H1 (cell line): ENCODE data around the gene RXFP4. TPM values are rescaled to one million over a fixed set of nuclear protein-coding genes. Genes with fewer than 3 reads are reported as not detected.

Experiments
- CTCF ChIA-PET: fragments of 300-600 bp; sonication (Branson Sonifier 250); formaldehyde crosslinking; loops from one replicate; lab custom pipeline; 2021; ENCODE audit not compliant: partially characterized antibody; lab: Charles Lee
- POLR2A ChIA-PET: fragments of 300-600 bp; sonication (Branson Sonifier 250); formaldehyde crosslinking; loops from one replicate; lab custom pipeline; 2021; ENCODE audit warnings: inconsistent platforms; ENCODE audit not compliant: partially characterized antibody; lab: Charles Lee
- DNase-seq, 2 experiments: peaks; one replicate each; pipeline versions ENCODE4 v3.0.0 to v3.0.0-alpha.2; 2010 to 2022; ENCODE audit warnings: low spot score in 2 of 2, low read depth in 1 of 2, mixed read lengths in 1 of 2
- FAIRE-seq: peaks from 2 replicates; lab custom pipeline; 2011; peaks lifted over from hg19 to GRCh38; lab: Jason Lieb, UNC
- H2AFZ ChIP-seq: 2 replicates; pipeline ENCODE4 v1.8.1; 2012; ENCODE audit warnings: low read length, inconsistent platforms
- H2AK5ac ChIP-seq: 2 replicates; pipeline ENCODE4 v1.6.1; 2013; ENCODE audit warnings: low read depth, low read length
- H2BK120ac ChIP-seq: replicated peaks from 2 replicates; pipeline ENCODE3; 2013; ENCODE audit warnings: low read depth, low read length, inconsistent platforms
- H2BK12ac ChIP-seq: 2 replicates; pipeline ENCODE4 v1.6.1; 2013; ENCODE audit warnings: low read depth, low read length
- H2BK15ac ChIP-seq: 2 replicates; pipeline ENCODE4 v1.6.1; 2013; ENCODE audit warnings: low read length
- H2BK20ac ChIP-seq: 2 replicates; pipeline ENCODE4 v1.6.1; 2013; ENCODE audit warnings: low read length
- H2BK5ac ChIP-seq: 2 replicates; pipeline ENCODE4 v1.6.1; 2013; ENCODE audit warnings: low read depth, low read length
- H3K14ac ChIP-seq: 2 replicates; pipeline ENCODE4 v1.6.1; 2013; ENCODE audit warnings: inconsistent platforms; ENCODE audit not compliant: insufficient read length
- H3K18ac ChIP-seq: 2 replicates; pipeline ENCODE4 v1.6.1; 2013; ENCODE audit warnings: low read length; ENCODE audit errors: extremely low read depth
- H3K23ac ChIP-seq: 2 replicates; pipeline ENCODE4 v1.6.1; 2013; ENCODE audit warnings: inconsistent platforms; ENCODE audit not compliant: insufficient read length
- H3K23me2 ChIP-seq: 2 replicates; pipeline ENCODE4 v1.6.1; 2013; ENCODE audit warnings: low read depth, low read length
- H3K27ac ChIP-seq: 2 replicates; pipeline ENCODE4 v1.6.1; 2011; ENCODE audit warnings: low read depth, low read length, inconsistent platforms
- H3K27me3 ChIP-seq, 4 experiments: replicated peaks in 1 of 4; 1 replicate in 1 of 4; 2 replicates in 3 of 4; pipeline versions ENCODE4 v1.6.1 to v1.8.1; 2011 to 2013; ENCODE audit warnings: low read length in 3 of 4, mild to moderate bottlenecking in 3 of 4, inconsistent platforms in 2 of 4, mixed read lengths in 2 of 4, moderate library complexity in 1 of 4; ENCODE audit not compliant: control insufficient read depth in 3 of 4, insufficient read depth in 3 of 4; ENCODE audit errors: extremely low read depth in 1 of 4
- H3K36me3 ChIP-seq, 4 experiments: 2 replicates each; pipeline versions ENCODE4 v1.6.1 to v1.8.1; 2011 to 2013; ENCODE audit warnings: mild to moderate bottlenecking in 4 of 4, low read length in 3 of 4, moderate library complexity in 2 of 4, control low read depth in 1 of 4, inconsistent platforms in 1 of 4; ENCODE audit not compliant: insufficient read depth in 4 of 4, control insufficient read depth in 2 of 4
- H3K4ac ChIP-seq: replicated peaks from 2 replicates; pipeline ENCODE3; 2013; ENCODE audit warnings: low read length, low read depth, mixed read lengths, inconsistent platforms; ENCODE audit not compliant: insufficient read length
- H3K4me1 ChIP-seq, 4 experiments: replicated peaks in 1 of 4; 1 replicate in 1 of 4; 2 replicates in 3 of 4; pipeline versions ENCODE4 v1.6.1 to v1.8.1; 2011 to 2013; ENCODE audit warnings: low read length in 3 of 4, inconsistent platforms in 2 of 4, mixed read lengths in 1 of 4; ENCODE audit not compliant: insufficient read depth in 4 of 4, control insufficient read depth in 3 of 4
- H3K4me2 ChIP-seq, 2 experiments: 2 replicates each; pipeline versions ENCODE4 v1.6.1 to v1.8.1; 2011 to 2013; ENCODE audit warnings: low read depth in 2 of 2, low read length in 2 of 2, control low read depth in 1 of 2, inconsistent platforms in 1 of 2, mild to moderate bottlenecking in 1 of 2; ENCODE audit not compliant: insufficient read depth in 1 of 2
- H3K4me3 ChIP-seq, 4 experiments: fragments of 200-600, 300-600 bp in 1 of 4; sonication (generic), shearing (Covaris generic), sonication (Bioruptor Twin) in 1 of 4; 2 replicates each; pipeline versions ENCODE4 v1.5.1 to v1.8.1; 2011 to 2016; ENCODE audit warnings: low read length in 4 of 4, low read depth in 3 of 4, control low read depth in 2 of 4, inconsistent platforms in 2 of 4, mild to moderate bottlenecking in 2 of 4, mixed read lengths in 1 of 4, moderate library complexity in 1 of 4; ENCODE audit not compliant: insufficient read depth in 2 of 4; ENCODE audit errors: extremely low read depth in 1 of 4
- H3K56ac ChIP-seq: replicated peaks from 2 replicates; pipeline ENCODE3; 2013; ENCODE audit warnings: low read depth, mild to moderate bottlenecking, mixed read lengths, low read length, inconsistent platforms; ENCODE audit not compliant: insufficient read length
- H3K79me1 ChIP-seq: 2 replicates; pipeline ENCODE4 v1.6.1; 2013; ENCODE audit warnings: low read depth, low read length, control low read depth
- H3K79me2 ChIP-seq, 2 experiments: 2 replicates each; pipeline versions ENCODE4 v1.6.1 to v1.8.1; 2012 to 2013; ENCODE audit warnings: low read length in 2 of 2, mild to moderate bottlenecking in 2 of 2, inconsistent platforms in 1 of 2; ENCODE audit not compliant: insufficient read depth in 2 of 2, control insufficient read depth in 1 of 2
- H3K9ac ChIP-seq, 4 experiments: replicated peaks in 1 of 4; 1 replicate in 1 of 4; 2 replicates in 3 of 4; pipeline versions ENCODE4 v1.6.1 to v1.8.1; 2011 to 2013; ENCODE audit warnings: low read depth in 3 of 4, low read length in 3 of 4, control low read depth in 2 of 4, mild to moderate bottlenecking in 2 of 4, moderate library complexity in 2 of 4, inconsistent platforms in 1 of 4; ENCODE audit errors: extremely low read depth in 1 of 4
- H3K9me3 ChIP-seq, 2 experiments: 2 replicates each; pipeline versions ENCODE4 v1.6.1 to v1.8.1; 2012 to 2013; ENCODE audit warnings: mild to moderate bottlenecking in 2 of 2, moderate library complexity in 2 of 2, control low read depth in 1 of 2, inconsistent platforms in 1 of 2, low read depth in 1 of 2, low read length in 1 of 2, mixed read lengths in 1 of 2; ENCODE audit not compliant: insufficient read depth in 2 of 2
- H4K20me1 ChIP-seq, 2 experiments: replicated peaks in 1 of 2; 2 replicates each; pipeline versions ENCODE3 to v1.8.1; 2011 to 2013; ENCODE audit warnings: inconsistent platforms in 2 of 2, low read length in 2 of 2, mild to moderate bottlenecking in 1 of 2; ENCODE audit not compliant: insufficient read depth in 2 of 2, control insufficient read depth in 1 of 2
- H4K5ac ChIP-seq: 2 replicates; pipeline ENCODE4 v1.6.1; 2013; ENCODE audit warnings: low read length, low read depth, mixed read lengths, inconsistent platforms; ENCODE audit not compliant: insufficient read length
- H4K8ac ChIP-seq: 2 replicates; pipeline ENCODE4 v1.8.0; 2013; ENCODE audit warnings: mild to moderate bottlenecking, moderate library complexity, low read length, inconsistent platforms; ENCODE audit not compliant: insufficient read depth; ENCODE audit errors: extremely low read depth
- H4K91ac ChIP-seq: replicated peaks from 2 replicates; pipeline ENCODE3; 2013; ENCODE audit warnings: low read length, mixed read lengths, inconsistent platforms; ENCODE audit not compliant: insufficient read length
- EP300 ChIP-seq, 2 experiments: IDR thresholded peaks; 1 replicate in 1 of 2; 2 replicates in 1 of 2; pipeline ENCODE4 v1.6.1; 2011 to 2012; ENCODE audit warnings: low read depth in 2 of 2, low read length in 2 of 2, mild to moderate bottlenecking in 2 of 2, borderline replicate concordance in 1 of 2, inconsistent platforms in 1 of 2, moderate library complexity in 1 of 2
- HDAC2 ChIP-seq, 2 experiments: fragments of 300-600 bp in 1 of 2; sonication (generic) in 1 of 2; IDR thresholded peaks; 2 replicates each; pipeline ENCODE4 v1.6.1; 2011 to 2012; ENCODE audit warnings: low read depth in 2 of 2, low read length in 2 of 2, mild to moderate bottlenecking in 2 of 2, moderate library complexity in 2 of 2, borderline replicate concordance in 1 of 2, inconsistent platforms in 1 of 2
- JUND ChIP-seq: IDR thresholded peaks from 2 replicates; pipeline ENCODE4 v1.6.1; 2011; ENCODE audit warnings: mild to moderate bottlenecking, improper control_type of control experiment, low read length
- KDM1A ChIP-seq: fragments of 200-600, 300-600 bp; sonication (generic); IDR thresholded peaks from 2 replicates; pipeline ENCODE4 v1.7.1; 2016; ENCODE audit warnings: mild to moderate bottlenecking, low read length, borderline replicate concordance
- MAFK ChIP-seq: IDR thresholded peaks from 2 replicates; pipeline ENCODE4 v1.6.1; 2012; ENCODE audit warnings: low read depth, mild to moderate bottlenecking, improper control_type of control experiment, low read length
- MAX ChIP-seq: IDR thresholded peaks from 2 replicates; pipeline ENCODE4 v1.6.1; 2012; ENCODE audit warnings: inconsistent platforms
- NRF1 ChIP-seq: IDR thresholded peaks from 2 replicates; pipeline ENCODE4 v1.6.1; 2011; ENCODE audit warnings: mild to moderate bottlenecking, low read depth, low read length, improper control_type of control experiment
- SAP30 ChIP-seq: fragments of 300-600 bp; sonication (generic); IDR thresholded peaks from 2 replicates; pipeline ENCODE4 v1.7.1; 2012; ENCODE audit warnings: low read length, moderate library complexity, mild to moderate bottlenecking, inconsistent platforms; ENCODE audit not compliant: insufficient read depth, insufficient replicate concordance
- SP2 ChIP-seq: IDR thresholded peaks from 2 replicates; pipeline ENCODE4 v1.6.1; 2012; ENCODE audit warnings: mild to moderate bottlenecking, low read length, inconsistent platforms
- SRF ChIP-seq: IDR thresholded peaks from 2 replicates; pipeline ENCODE4 v1.6.1; 2011; ENCODE audit warnings: mild to moderate bottlenecking, low read depth, low read length, moderate library complexity
- TAF1 ChIP-seq: IDR thresholded peaks from 2 replicates; pipeline ENCODE4 v1.6.1; 2011; ENCODE audit warnings: mild to moderate bottlenecking, low read depth, low read length
- USF2 ChIP-seq: IDR thresholded peaks from 2 replicates; pipeline ENCODE4 v1.6.1; 2011; ENCODE audit warnings: low read length, improper control_type of control experiment
- WGBS, 2 experiments: shearing (Covaris generic) in 1 of 2; methylation state at CpG; one replicate each; pipeline versions ENCODE4 v1.1.6 to v1.1.7; 2013 to 2015; ENCODE audit warnings: low lambda C conversion rate in 2 of 2, mixed read lengths in 2 of 2, inconsistent platforms in 1 of 2, low coverage in 1 of 2, missing lambda C conversion rate in 1 of 2; ENCODE audit not compliant: insufficient replicate concordance in 2 of 2, insufficient coverage in 1 of 2, insufficient read length in 1 of 2; ENCODE audit errors: extremely low coverage in 1 of 2, missing lambda C conversion rate in 1 of 2; 5-methylcytosine and 5-hydroxymethylcytosine counted together
- polyA plus RNA-seq, 7 experiments: library from polyadenylated mRNA; depleted of rRNA in 3 of 7; stranded (reverse) in 5 of 7; unstranded in 2 of 7; fragments of >200 nt in 5 of 7; fragments of 200-250 nt in 2 of 7; gene quantifications; 1 replicate in 5 of 7; 2 replicates in 1 of 7; 4 replicates in 1 of 7; pipeline versions ENCODE4 v1.2.1 to v1.2.3, GENCODE V29; 2011 to 2013; ENCODE audit warnings: missing spikeins in 2 of 7, mixed read lengths in 2 of 7
- total RNA-seq: library from RNA; stranded (reverse); fragmentation: NEBNext Ultra II Directional; extraction: Animal tissue kit (Norgen Biotek cat#: 25700); gene quantifications from 2 replicates; pipeline ENCODE4 v1.2.1, GENCODE V29; 2021

RXFP4 gene
- total and polyA plus RNA-seq, 2 of the 8 experiments (the other 6 are each of a cell fraction or from before 2014, with no cell fraction given): not detected

- Histone ChIP-seq H3K18ac (no peak overlapping the region), H2BK120ac (no peak overlapping the region), H2BK20ac (no peak overlapping the region), H3K9me3 (no peaks in the 10 kb centered on the region), H4K20me1 (peaks cover 0 to 15% of the 10 kb centered on the region in 2 experiments), H3K27ac (no peak overlapping the region), H3K9ac (no peak overlapping the region), H3K23ac (no peak overlapping the region), H3K79me2 (peaks cover 10 to 51% of the 10 kb centered on the region in 2 experiments), H4K5ac (no peak overlapping the region), H2BK12ac (no peak overlapping the region), H3K27me3 (no peaks in the 10 kb centered on the region), H3K4me1 (peaks cover 0 to 2% (median 1%) of the 10 kb centered on the region in 4 experiments; a peak in 4 of 7 replicates), H3K23me2 (peaks cover 5% of the 10 kb centered on the region), H3K14ac (no peak overlapping the region), H4K91ac (no peak overlapping the region), H3K36me3 (peaks cover 24 to 62% (median 45%) of the 10 kb centered on the region in 4 experiments), H2BK5ac (no peak overlapping the region), H3K56ac (no peak overlapping the region), H2AK5ac (no peak overlapping the region), H3K4ac (no peak overlapping the region), H3K79me1 (peaks cover 2% of the 10 kb centered on the region; the same call in 1 of the 2 replicates), H2AFZ (no peak overlapping the region), H3K4me3 (peak overlapping the region in 1 of 4 experiments; percentile 89; a peak in 1 of 8 replicates), H2BK15ac (no peak overlapping the region), H3K4me2 (peak overlapping the region; percentile 40 to 85; a peak in 1 of 4 replicates), H4K8ac (no peak overlapping the region)
- DNase-seq (no peak), FAIRE-seq (no peak)
- CTCF ChIA-PET: interaction anchor here (1.0 to 2.6 kb wide), 10 partner anchors 9 to 385 kb away, joined by 3 to 11 read pairs (median 4); partner anchors contain the start of gene ARHGEF2
- POLR2A ChIA-PET: interaction anchor here (0.6 to 6.7 kb wide), 10 partner anchors 12 to 624 kb away, joined by 3 to 109 read pairs (median 4); no protein-coding TSS in a partner anchor
- WGBS, 2 experiments: 78% methylated on average over 1 of the region's 1 CpG; no CpG with 5 or more reads in 1 of the 2 experiments
- TF ChIP-seq JUND (no peak), MAX (no peak), MAFK (no peak), KDM1A (no peak), SRF (no peak), SP2 (no peak), EP300 (IDR thresholded peaks at IDR 0.05; ENCODE audit: borderline replicate concordance in 1 of 2, low read depth in 2 of 2, low read length in 2 of 2) (no peak), TAF1 (no peak), HDAC2 (IDR thresholded peaks at IDR 0.05; ENCODE audit: borderline replicate concordance in 1 of 2, low read depth in 2 of 2, low read length in 2 of 2) (no peak), USF2 (no peak), SAP30 (no peak), NRF1 (no peak)
Measured at GRCh38 chr1:155932081-155932480, 9.4 kb upstream of the RXFP4 start.
